GM04503 (cell line): ENCODE results near the gene THPO.
"Not testable (repeated sequence)": the region's sequence is repeated elsewhere in the genome, so short reads cannot be mapped to it uniquely, and the experiment has no call there.

Source experiments
- DNase-seq: peaks from one replicate; pipeline ENCODE4 v3.0.0-alpha.2; 2012; ENCODE audit warnings: low read depth

THPO gene

DNA sequence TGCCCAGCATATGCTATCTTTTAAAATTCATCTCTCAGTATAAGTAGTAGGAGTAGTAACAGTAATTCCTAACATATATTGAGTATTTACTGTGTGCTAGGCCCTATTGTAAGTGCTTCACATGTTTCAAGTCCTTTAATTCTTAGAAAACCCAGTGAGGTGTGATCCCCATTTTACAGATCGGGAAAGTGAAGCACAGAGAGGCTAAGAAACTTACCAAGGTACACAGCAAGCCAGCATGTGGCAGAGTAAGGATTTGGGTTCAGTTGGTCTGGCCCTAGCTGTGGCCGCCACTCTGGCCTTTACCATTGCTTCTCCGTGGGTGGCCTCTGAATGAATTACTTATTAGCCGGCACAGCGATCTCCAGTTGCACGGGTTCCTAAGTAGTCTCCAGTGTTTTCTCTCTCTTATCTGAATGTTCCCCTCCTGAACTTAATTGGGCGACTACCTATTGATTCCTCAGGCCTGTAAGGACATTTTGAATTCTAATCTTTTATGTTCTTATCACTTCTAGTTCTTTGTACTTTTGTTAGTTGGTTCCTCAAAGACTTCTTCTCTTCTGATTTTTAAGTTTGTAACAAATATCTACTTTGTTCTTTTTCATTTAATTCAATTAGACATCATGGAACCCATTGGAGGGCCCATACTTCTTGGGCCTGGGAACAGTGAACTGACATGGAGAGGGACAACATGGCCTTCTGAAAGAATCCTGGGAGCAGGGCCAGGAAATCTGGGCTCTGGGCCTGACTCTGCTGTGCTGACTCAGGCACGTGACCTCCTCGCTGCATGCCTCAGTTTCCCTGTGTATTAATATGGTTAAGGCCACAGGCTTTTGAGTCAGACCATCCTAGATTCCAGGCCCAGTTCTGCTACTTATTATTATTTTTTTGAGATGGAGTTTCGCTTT lies 28.2 kb downstream of the THPO start:
- DNase-seq = no peak

DNA sequence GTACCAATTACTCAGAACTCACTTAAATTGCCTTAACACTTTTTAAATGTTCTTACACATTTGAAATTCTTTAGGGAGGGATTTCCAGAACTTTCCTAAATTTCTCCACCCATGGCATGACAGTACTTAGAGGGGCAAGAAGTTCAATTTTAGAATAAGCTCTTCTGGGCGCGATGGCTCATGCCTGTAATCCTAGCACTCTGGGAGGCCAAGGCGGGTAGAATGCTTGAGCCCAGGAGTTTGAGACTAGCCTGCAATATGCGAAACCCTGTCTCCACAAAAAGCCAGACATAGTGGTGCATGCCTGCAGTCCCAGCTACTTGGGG lies 30.0 kb downstream of the THPO start:
- no peak for DNase-seq

DNA sequence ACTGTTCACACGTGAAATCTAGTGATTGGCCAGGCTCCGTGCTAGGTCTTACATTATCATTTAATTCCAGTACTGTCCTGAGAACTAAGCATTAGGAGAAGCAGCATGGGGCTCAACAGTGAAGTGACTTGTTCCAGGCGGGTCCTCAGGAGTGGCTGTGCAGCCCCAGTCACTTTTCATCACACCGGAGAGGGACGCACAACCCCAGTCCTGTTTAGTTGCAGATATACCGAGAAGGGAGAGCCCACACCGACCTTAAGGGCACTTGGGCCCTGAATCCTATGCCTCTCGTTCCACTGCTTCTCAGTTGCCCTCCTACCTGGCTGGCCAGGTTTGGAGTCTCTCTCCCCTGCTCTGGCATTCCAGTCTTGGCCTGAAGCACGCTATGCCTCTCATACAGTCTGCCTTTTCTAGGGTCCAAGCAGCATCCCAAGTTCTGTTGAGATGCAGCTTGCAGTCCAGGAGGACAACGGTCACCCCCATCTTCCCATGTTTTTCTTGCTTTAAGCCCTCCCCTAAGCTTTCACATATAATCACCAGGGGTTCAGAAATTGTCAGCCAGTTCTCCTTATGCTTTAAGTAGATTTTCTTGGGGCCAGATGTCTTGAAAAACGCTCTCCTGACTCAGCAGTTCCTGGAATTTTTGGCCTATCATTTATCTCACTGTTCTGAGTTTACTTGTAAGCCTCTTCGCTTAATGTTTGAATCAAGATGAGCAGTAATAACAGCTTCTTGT lies 30.5 kb downstream of the THPO start:
- DNase-seq = no peak

GRCh38 chr3:184346480-184347190 lies 31.4 kb downstream of the THPO start:
- no peak for DNase-seq

DNA sequence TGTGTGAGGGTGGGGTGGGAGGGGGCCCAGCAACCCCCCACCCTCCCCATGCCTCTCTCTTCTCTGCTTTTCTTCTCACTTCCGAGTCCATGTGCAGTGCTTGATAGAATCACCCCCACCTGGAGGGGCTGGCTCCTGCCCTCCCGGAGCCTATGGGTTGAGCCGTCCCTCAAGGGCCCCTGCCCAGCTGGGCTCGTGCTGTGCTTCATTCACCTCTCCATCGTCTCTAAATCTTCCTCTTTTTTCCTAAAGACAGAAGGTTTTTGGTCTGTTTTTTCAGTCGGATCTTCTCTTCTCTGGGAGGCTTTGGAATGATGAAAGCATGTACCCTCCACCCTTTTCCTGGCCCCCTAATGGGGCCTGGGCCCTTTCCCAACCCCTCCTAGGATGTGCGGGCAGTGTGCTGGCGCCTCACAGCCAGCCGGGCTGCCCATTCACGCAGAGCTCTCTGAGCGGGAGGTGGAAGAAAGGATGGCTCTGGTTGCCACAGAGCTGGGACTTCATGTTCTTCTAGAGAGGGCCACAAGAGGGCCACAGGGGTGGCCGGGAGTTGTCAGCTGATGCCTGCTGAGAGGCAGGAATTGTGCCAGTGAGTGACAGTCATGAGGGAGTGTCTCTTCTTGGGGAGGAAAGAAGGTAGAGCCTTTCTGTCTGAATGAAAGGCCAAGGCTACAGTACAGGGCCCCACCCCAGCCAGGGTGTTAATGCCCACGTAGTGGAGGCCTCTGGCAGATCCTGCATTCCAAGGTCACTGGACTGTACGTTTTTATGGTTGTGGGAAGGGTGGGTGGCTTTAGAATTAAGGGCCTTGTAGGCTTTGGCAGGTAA lies 32.5 kb downstream of the THPO start:
- DNase-seq = no peak

GRCh38 chr3:184344579-184345316 lies 33.3 kb downstream of the THPO start:
- DNase-seq = no peak

GRCh38 chr3:184343200-184343876 lies 34.7 kb downstream of the THPO start:
- DNase-seq = no peak

DNA sequence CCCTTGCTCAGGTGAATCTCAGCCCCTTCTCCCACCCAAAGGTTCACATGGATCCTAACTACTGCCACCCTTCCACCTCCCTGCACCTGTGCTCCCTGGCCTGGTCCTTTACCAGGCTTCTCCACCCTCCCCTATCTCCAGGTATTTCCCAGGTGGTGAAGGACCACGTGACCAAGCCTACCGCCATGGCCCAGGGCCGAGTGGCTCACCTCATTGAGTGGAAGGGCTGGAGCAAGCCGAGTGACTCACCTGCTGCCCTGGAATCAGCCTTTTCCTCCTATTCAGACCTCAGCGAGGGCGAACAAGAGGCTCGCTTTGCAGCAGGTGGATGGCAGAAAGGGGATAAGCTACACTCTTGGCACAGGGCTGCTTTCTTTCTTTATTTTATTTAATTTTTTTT lies 36.1 kb downstream of the THPO start:
- DNase-seq = no peak

DNA sequence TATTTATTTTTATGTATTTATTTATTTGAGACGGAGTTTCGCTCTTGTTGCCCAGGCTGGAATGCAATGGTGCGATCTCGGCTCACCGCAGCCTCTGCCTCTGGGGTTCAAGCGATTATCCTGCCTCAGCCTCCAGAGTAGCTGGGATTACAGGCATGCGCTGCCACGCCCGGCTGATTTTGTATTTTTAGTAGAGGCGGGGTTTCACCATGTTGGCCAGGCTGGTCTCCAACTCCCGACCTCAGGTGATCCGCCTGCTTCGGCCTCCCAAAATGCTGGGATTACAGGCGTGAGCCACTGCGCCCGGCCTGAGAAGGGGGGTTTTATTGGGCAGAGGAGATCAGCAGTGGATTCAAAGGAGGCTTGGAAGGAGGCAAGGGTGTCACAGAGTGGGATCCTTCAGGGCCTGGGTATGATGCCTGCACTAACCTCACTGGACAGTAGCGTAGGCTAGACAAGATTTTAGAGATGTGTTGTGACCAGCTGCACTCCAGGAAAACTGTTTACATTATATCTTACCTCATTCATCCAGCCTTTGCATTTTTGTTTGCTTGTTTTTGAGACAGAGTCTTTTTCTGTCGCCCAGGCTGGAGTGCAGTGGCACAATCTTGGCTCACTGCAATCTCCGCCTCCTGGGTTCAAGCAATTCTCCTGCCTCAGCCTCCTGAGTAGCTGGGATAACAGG lies 38.4 kb downstream of the THPO start:
- not testable (repeated sequence) for DNase-seq

- no peak for DNase-seq
Measured at GRCh38 chr3:184339001-184339400, 39.0 kb downstream of the THPO start.

- no peak for DNase-seq
Measured at GRCh38 chr3:184338511-184338945, 39.5 kb downstream of the THPO start.

GRCh38 chr3:184337981-184338380 lies 40.0 kb downstream of the THPO start:
- DNase-seq = no peak

DNA sequence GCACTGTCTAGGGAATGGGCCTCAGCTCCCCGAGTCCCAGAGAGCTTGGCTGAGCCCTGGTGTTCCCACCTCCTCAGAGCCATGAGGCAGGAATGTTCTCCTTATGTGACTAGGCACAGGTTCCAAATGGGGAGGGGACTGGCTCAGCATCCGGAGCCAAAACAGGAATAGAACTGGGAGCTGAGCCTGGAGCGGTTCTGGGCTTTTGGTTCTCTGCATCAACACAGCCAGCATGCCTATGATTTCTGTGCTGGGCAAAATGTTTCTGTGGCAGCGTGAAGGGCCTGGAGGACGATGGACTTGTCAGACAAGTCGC lies 40.6 kb downstream of the THPO start, which contains the start of gene FAM131A:
Gene FAM131A, plus strand, starts transcription at position 202 of the 316 bp plus-strand sequence. Its CDS starts 31 bp downstream, at position 233.
- no peak for DNase-seq

GRCh38 chr3:184336547-184337398 lies 41.2 kb downstream of the THPO start:
- DNase-seq = no peak

DNA sequence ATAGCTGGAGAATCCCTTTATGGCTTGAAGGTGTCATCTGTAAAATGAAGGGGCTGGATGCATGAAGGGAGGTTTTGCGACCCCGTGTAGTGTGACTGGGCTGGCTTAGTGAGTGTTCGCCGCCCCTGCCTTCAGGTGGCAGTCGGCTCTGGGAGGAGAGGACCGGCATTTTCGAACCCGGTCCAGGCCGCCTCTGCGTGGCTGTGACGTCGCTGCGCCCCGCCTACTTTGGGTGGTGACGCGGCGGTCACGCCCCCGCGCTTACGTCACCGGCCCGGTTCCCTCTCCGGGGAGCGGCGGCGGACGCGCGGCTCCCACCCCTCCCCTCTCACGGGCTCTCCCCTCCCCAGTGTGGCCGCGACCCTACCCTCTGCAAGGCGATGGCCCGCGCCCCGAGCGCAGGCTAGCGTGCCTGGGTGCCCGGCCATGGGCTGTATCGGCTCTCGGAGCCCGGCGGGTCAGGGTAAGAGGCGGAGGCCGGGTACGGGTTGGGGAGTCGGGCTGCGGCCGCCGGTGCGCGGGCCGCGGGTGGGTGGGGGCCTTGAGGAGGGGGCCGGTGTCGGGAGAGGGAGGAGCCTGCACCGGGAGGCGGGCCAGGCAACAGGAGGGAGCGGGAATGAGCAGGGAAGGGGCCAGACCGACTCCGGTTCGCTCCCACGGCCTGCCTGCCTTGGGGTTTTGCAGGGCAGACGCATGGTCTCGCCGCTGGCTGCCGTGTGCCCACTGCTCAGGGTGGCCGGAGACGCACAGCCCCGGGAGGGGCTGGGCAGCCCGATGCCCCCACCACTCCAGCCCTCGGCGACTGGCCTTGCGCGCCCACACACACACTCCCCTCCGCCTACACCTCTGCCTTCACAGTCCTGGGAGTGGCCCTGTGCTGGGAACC lies 42.1 kb downstream of the THPO start:
- DNase-seq = no peak

GRCh38 chr3:184335291-184335660 lies 42.7 kb downstream of the THPO start:
- DNase-seq = no peak

DNA sequence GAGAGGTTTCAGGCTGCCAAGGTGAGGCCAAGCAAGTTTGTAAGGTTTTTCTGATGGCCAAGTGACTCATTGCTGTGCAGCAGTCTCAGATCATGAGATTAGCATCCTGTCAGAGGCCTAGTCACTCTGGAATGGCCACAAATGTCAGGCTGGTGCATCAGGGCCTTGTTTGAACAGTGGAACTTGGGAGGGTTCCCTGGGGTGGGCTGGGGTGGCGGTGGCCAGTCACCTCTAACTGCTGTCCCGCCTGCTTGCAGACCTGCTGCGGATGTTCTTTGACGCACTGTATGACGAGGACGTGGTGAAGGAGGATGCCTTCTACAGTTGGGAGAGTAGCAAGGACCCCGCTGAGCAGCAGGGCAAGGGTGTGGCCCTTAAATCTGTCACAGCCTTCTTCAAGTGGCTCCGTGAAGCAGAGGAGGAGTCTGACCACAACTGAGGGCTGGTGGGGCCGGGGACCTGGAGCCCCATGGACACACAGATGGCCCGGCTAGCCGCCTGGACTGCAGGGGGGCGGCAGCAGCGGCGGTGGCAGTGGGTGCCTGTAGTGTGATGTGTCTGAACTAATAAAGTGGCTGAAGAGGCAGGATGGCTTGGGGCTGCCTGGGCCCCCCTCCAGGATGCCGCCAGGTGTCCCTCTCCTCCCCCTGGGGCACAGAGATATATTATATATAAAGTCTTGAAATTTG lies 43.4 kb downstream of the THPO start:
- DNase-seq = no peak
